ENCODE results near the gene DHDH.

GRCh38 chr19:48928164-48929025 lies 5.1 kb upstream of the DHDH start:
- TF ChIP-seq CTCF (IDR thresholded peaks at IDR 0.05) (no peak), POLR2A (IDR thresholded peaks at IDR 0.05) (no peak)

Measured in upper lobe of left lung (tissue), 4 donors.